Measurements from ENCODE around the gene SMAP1. TPM values are rescaled to one million over a fixed set of nuclear protein-coding genes. Genes with fewer than 3 reads are reported as not detected.

SMAP1 gene
- total RNA-seq, 2 donors from 2014 or later = 13.7 to 26.0 TPM

DNA sequence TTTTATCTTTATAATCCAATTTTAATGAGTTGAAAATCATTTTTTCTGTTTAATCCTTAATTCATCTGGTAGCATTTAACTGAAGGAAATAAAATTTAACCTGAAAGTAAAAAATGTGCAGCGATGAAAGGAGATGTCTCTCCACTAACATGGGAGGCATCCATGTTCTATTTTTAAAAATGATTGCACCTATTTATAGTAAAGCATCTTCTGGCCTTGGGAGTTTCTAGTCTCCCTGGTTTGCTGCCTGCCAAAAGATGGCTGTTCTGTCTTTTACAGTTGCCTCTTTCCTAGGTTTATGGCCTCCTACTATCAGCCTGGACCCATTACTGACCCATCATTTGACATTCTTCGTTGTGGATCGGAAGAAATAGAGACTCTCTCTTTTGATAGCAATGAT, 146.2 kb downstream of the SMAP1 start:
- Histone ChIP-seq H3K27ac (no peak overlapping the region), H3K4me3 (no peak overlapping the region), H3K27me3 (replicated peaks; ENCODE audit: insufficient read depth) (no peaks in the 10 kb centered on the region), H3K36me3 (no peaks in the 10 kb centered on the region), H3K9me3 (no peaks in the 10 kb centered on the region), H3K4me1 (ENCODE audit: control insufficient read depth in 1 of 2, low read depth in 2 of 2) (no peaks in the 10 kb centered on the region)
- ATAC-seq (ENCODE audit: insufficient number of reproducible peaks, low FRiP score, low read depth) (no peak), DNase-seq (ENCODE audit: low spot score) (no peak)
- TF ChIP-seq, protein P1, sequence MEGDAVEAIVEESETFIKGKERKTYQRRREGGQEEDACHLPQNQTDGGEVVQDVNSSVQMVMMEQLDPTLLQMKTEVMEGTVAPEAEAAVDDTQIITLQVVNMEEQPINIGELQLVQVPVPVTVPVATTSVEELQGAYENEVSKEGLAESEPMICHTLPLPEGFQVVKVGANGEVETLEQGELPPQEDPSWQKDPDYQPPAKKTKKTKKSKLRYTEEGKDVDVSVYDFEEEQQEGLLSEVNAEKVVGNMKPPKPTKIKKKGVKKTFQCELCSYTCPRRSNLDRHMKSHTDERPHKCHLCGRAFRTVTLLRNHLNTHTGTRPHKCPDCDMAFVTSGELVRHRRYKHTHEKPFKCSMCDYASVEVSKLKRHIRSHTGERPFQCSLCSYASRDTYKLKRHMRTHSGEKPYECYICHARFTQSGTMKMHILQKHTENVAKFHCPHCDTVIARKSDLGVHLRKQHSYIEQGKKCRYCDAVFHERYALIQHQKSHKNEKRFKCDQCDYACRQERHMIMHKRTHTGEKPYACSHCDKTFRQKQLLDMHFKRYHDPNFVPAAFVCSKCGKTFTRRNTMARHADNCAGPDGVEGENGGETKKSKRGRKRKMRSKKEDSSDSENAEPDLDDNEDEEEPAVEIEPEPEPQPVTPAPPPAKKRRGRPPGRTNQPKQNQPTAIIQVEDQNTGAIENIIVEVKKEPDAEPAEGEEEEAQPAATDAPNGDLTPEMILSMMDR (IDR thresholded peaks at IDR 0.05) = no peak

DNA sequence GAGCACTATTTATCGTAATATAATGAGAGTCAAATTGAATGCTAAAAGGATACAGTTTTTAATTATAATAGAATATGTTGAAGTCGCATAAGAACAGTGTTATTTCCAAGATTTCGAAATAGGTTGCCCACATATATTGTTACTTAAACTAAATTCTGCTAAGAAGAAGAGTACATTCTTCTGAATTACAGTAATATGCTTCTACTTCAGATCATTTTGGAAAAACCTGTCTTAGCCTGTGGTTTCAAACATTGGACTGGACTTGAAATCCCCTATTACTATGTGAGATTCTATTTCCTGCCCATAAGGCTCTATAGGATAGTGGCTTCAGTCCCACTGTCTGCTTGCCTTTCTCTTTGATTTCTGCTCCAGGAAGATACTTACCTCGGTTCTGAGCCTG, 152.0 kb downstream of the SMAP1 start:
- no peaks in the 10 kb centered on the region for H3K27me3 ChIP-seq (replicated peaks; ENCODE audit: insufficient read depth)
- no peak for DNase-seq (ENCODE audit: low spot score)
- TF ChIP-seq, protein P1 (IDR thresholded peaks at IDR 0.05) = no peak
- no peaks in the 10 kb centered on the region for H3K9me3 ChIP-seq
- ATAC-seq (ENCODE audit: insufficient number of reproducible peaks, low FRiP score, low read depth) = no peak
- H3K4me1 ChIP-seq (ENCODE audit: control insufficient read depth in 1 of 2, low read depth in 2 of 2) = no peaks in the 10 kb centered on the region
- H3K27ac ChIP-seq = no peak overlapping the region
- no peak overlapping the region for H3K4me3 ChIP-seq
- H3K36me3 ChIP-seq = no peaks in the 10 kb centered on the region

DNA sequence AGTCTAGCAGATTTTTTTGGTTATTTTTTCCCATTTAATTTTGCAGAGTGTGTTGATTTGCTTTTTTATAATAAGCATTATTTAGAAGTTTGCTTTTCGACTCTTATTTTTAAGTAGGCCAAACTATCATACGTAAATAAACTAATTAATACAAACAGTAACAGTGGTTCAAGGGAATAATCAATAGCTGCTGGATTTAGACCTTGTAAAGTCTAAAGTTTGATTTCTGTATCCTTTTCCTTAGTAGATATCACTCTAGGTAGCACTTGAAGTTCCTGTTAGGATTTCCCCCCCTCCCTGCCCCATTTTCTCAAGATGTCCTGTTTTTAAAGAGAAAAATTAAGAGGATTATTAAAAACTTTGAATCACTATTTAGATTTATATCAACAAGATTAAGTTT, 153.1 kb downstream of the SMAP1 start:
- Histone ChIP-seq H3K4me1 (ENCODE audit: control insufficient read depth in 1 of 2, low read depth in 2 of 2) (no peaks in the 10 kb centered on the region), H3K27ac (no peak overlapping the region), H3K4me3 (no peak overlapping the region), H3K36me3 (no peaks in the 10 kb centered on the region), H3K9me3 (no peaks in the 10 kb centered on the region), H3K27me3 (replicated peaks; ENCODE audit: insufficient read depth) (no peaks in the 10 kb centered on the region)
- ATAC-seq (ENCODE audit: insufficient number of reproducible peaks, low FRiP score, low read depth) (no peak), DNase-seq (ENCODE audit: low spot score) (no peak)
- TF ChIP-seq, protein P1 (IDR thresholded peaks at IDR 0.05) = no peak

DNA sequence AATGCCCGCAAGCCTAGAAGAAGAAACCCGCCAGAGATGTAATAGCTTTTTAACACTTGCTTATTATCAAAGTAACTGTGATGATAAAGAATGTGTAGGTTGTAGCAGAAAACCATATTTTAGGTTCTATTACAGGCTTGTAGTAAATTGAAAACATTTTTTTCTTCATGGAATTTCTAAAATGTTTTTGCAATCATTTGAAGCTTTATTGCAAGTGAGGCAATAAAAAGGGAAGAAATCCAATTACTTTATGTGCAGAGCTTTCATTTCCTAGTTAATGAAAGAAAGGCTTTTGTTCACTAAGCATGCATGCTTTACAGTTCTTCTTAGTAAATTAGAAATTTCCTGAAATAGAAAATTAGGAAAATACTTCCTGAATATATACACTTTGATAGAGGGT, 154.1 kb downstream of the SMAP1 start:
- H3K4me1 ChIP-seq (ENCODE audit: control insufficient read depth in 1 of 2, low read depth in 2 of 2) = no peaks in the 10 kb centered on the region
- H3K9me3 ChIP-seq = no peaks in the 10 kb centered on the region
- ATAC-seq (ENCODE audit: insufficient number of reproducible peaks, low FRiP score, low read depth) (no peak), DNase-seq (ENCODE audit: low spot score) (no peak)
- no peak overlapping the region for H3K4me3 ChIP-seq
- TF ChIP-seq, protein P1 (IDR thresholded peaks at IDR 0.05) = no peak
- no peaks in the 10 kb centered on the region for H3K36me3 ChIP-seq
- H3K27me3 ChIP-seq (replicated peaks; ENCODE audit: insufficient read depth) = no peaks in the 10 kb centered on the region
- H3K27ac ChIP-seq = no peak overlapping the region

DNA sequence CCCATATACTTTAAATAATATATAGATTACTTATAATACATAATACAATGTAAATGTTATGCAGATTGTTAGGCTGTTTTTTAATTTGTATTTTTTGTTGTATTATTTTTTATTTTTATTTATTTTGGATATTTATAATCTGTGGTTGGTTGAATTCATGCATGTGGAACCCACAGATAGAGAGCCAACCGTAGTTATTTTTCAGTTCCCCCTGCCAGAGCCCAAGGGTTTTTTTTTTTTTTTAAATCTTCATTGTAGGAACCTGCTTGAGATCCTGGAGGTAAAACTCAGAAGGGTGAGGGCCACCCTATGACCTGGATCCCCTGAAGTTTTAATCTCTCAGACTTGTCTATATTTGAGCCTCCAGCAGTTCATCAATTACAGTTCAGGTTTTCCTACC, 156.0 kb downstream of the SMAP1 start:
- ATAC-seq (ENCODE audit: insufficient number of reproducible peaks, low FRiP score, low read depth) = no peak
- TF ChIP-seq, protein P1 (IDR thresholded peaks at IDR 0.05) = no peak

More for the DNA sequence above, 156.0 kb downstream of the SMAP1 start:
- H3K27ac ChIP-seq = no peak overlapping the region
- H3K27me3 ChIP-seq (replicated peaks; ENCODE audit: insufficient read depth) = no peaks in the 10 kb centered on the region
- DNase-seq (ENCODE audit: low spot score) = no peak
- no peaks in the 10 kb centered on the region for H3K4me1 ChIP-seq (ENCODE audit: control insufficient read depth in 1 of 2, low read depth in 2 of 2)
- no peaks in the 10 kb centered on the region for H3K36me3 ChIP-seq
- no peak overlapping the region for H3K4me3 ChIP-seq
- H3K9me3 ChIP-seq = no peaks in the 10 kb centered on the region
